Neural cell (in vitro differentiated cells): ENCODE results near the gene CTDSP2.

Experiments used
- CTCF ChIP-seq: fragments of 450-650 bp; IDR thresholded peaks from 2 replicates; pipeline ENCODE4 v1.5.1; 2014; ENCODE audit warnings: antibody characterized with exemption, mild to moderate bottlenecking, moderate library complexity; ENCODE audit not compliant: poor library complexity, severe bottlenecking
- EP300 ChIP-seq: fragments of 450-650 bp; conservative IDR thresholded peaks from 2 replicates; pipeline ENCODE4 v1.6.1; 2014; ENCODE audit warnings: antibody characterized with exemption, mild to moderate bottlenecking, moderate library complexity; ENCODE audit not compliant: poor library complexity, severe bottlenecking
- POLR2AphosphoS5 ChIP-seq: IDR thresholded peaks from 2 replicates; pipeline ENCODE4 v1.6.1; 2012
- REST ChIP-seq: IDR thresholded peaks from 2 replicates; pipeline ENCODE4 v1.6.1; 2012; ENCODE audit warnings: borderline replicate concordance
- SMC3 ChIP-seq: fragments of 450-650 bp; conservative IDR thresholded peaks from 2 replicates; pipeline ENCODE4 v1.6.1; 2014; ENCODE audit warnings: antibody characterized with exemption, mild to moderate bottlenecking, moderate library complexity; ENCODE audit not compliant: poor library complexity

- no peak for TF ChIP-seq REST
- TF ChIP-seq CTCF: no peak
- TF ChIP-seq EP300: no peak
- no peak for TF ChIP-seq POLR2AphosphoS5
- TF ChIP-seq SMC3: no peak
These were observed 15.4 kb upstream of the CTDSP2 start for GRCh38 chr12:57861967-57862366.
